AG10803 (cell line): Measurements from ENCODE around the gene RHBDD2.
A peak's percentile ranks its signal among the peaks of the same experiment; 100 is the strongest.

ENCODE experiments used
- DNase-seq: peaks from one replicate; pipeline ENCODE4 v3.0.0; 2010; ENCODE audit warnings: low read depth
- H3K4me3 ChIP-seq: 2 replicates; pipeline ENCODE4 v1.5.1; 2011; ENCODE audit warnings: mild to moderate bottlenecking, low read length, control low read depth
- CTCF ChIP-seq: conservative IDR thresholded peaks from 2 replicates; pipeline ENCODE4 v1.5.1; 2011; ENCODE audit warnings: mild to moderate bottlenecking, low read length, control low read depth, inconsistent platforms

RHBDD2 gene

GRCh38 chr7:75925717-75926435 lies 47.0 kb downstream of the RHBDD2 start:
- no peak for TF ChIP-seq CTCF
- H3K4me3 ChIP-seq, result no peak overlapping the region
- no peak for DNase-seq

GRCh38 chr7:75928568-75928914 lies 49.7 kb downstream of the RHBDD2 start:
- DNase-seq, result no peak
- no peak for TF ChIP-seq CTCF
- H3K4me3 ChIP-seq, result no peak overlapping the region

- no peak overlapping the region for H3K4me3 ChIP-seq
- no peak for DNase-seq
- TF ChIP-seq CTCF, result no peak
Measured at GRCh38 chr7:75931680-75932079, 52.8 kb downstream of the RHBDD2 start.

- no peak overlapping the region for H3K4me3 ChIP-seq
- peak; percentile 97 for DNase-seq
- TF ChIP-seq CTCF, result no peak
Measured at GRCh38 chr7:75937958-75938786, 59.3 kb downstream of the RHBDD2 start.
